GM10248 (cell line): Measurements from ENCODE around the gene AVPR2.

Experiments used
- CTCF ChIA-PET: fragments of 300-600 bp; sonication (Branson Sonifier 250); formaldehyde crosslinking; extraction: SDS; loops from one replicate; lab custom pipeline; 2021; ENCODE audit warnings: antibody characterized with exemption; lab: Yijun Ruan, JAX
- POLR2A ChIA-PET: fragments of 350-650 bp; sonication (Branson Sonifier 250); formaldehyde crosslinking; extraction: SDS; loops from one replicate; lab custom pipeline; 2020; ENCODE audit warnings: antibody characterized with exemption; lab: Yijun Ruan, JAX
- DNase-seq: peaks from one replicate; pipeline ENCODE4 v3.0.0; 2012; ENCODE audit errors: extremely low spot score
- TF ChIP-seq, protein P1 (sequence below): IDR thresholded peaks from 2 replicates; pipeline ENCODE4 v1.5.1; 2012; ENCODE audit warnings: mild to moderate bottlenecking, low read depth; ENCODE audit errors: extremely low read depth, missing control alignments, control extremely low read depth

Gene AVPR2

DNA sequence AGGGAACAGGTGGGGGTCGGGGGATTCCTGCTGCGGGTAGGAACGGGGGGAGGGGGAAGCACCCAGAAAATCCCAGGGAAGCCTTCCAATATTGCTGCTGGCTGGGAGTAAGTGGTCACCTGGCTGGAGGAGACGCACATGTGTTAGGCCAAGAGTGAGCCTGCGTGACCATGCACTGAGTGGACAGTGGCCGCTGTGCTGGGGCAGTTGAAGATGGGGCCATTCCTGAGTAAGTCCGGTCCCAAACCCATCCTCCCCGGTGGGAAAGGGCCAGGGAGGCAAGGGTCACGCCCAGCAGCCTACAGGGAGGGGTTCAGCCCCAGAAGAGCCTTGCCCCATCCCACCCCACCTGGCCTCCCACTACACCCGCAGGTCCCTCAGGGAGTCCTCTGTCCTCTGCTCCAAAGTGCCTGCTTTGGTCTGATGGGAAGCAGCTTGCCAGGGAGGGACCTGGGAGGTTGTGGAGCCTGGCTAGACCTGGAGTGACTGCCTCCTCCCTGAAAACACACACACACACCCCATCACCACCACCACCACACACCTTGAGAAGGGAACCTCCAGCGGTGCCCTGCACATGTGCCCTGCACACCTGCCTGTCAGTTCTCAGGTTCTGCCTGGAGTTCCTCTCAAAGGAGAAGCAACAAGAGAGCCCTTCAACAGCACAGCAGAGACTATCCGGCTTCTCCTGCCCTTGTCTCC lies 24.6 kb upstream of the AVPR2 start:
- TF ChIP-seq, protein P1, sequence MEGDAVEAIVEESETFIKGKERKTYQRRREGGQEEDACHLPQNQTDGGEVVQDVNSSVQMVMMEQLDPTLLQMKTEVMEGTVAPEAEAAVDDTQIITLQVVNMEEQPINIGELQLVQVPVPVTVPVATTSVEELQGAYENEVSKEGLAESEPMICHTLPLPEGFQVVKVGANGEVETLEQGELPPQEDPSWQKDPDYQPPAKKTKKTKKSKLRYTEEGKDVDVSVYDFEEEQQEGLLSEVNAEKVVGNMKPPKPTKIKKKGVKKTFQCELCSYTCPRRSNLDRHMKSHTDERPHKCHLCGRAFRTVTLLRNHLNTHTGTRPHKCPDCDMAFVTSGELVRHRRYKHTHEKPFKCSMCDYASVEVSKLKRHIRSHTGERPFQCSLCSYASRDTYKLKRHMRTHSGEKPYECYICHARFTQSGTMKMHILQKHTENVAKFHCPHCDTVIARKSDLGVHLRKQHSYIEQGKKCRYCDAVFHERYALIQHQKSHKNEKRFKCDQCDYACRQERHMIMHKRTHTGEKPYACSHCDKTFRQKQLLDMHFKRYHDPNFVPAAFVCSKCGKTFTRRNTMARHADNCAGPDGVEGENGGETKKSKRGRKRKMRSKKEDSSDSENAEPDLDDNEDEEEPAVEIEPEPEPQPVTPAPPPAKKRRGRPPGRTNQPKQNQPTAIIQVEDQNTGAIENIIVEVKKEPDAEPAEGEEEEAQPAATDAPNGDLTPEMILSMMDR: no peak
- POLR2A ChIA-PET: no interaction called here
- DNase-seq: no peak
- CTCF ChIA-PET: no interaction called here

DNA sequence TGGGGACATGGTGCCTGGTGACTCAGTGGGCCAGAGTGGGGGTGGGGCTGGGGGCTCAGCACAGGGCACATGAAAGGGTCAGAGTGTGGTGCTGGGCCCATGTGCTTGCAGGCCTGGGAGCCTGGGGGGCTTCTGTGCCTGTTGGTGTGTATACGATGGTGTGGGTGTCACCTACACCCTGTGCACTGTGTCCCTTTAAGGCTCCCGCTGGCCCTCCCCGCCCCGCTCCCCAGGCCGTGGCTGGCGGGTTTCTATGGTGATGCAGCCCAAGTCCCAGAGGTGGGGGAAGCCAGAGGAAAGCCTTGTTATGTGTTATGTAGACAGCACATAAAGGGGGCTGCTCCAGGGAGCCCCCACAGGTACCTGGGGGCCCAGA lies 24.0 kb upstream of the AVPR2 start:
- TF ChIP-seq, protein P1: no peak
- CTCF ChIA-PET: no interaction called here
- POLR2A ChIA-PET: no interaction called here
- no peak for DNase-seq

DNA sequence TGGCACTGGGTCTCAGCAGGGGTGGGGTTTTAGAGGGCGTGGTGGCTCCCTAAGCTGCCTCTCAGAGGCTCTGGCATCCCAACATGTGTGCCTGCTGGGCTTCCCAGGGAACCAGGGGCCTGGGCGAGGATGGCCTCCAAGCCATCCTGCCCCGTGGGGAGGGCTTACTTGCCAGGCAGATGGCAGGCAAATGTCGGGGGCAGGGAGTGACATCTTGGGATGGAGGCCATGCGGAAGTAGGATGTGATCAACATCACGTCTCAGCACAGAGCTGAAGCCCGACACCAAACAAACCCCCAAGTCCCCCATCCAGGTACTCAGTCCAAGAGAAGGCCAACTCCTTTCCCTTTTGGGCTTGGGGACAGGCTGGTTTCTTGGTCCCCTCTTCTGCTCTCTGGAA lies 23.2 kb upstream of the AVPR2 start:
- CTCF ChIA-PET: no interaction called here
- no peak for DNase-seq
- TF ChIP-seq, protein P1: no peak
- POLR2A ChIA-PET: no interaction called here

DNA sequence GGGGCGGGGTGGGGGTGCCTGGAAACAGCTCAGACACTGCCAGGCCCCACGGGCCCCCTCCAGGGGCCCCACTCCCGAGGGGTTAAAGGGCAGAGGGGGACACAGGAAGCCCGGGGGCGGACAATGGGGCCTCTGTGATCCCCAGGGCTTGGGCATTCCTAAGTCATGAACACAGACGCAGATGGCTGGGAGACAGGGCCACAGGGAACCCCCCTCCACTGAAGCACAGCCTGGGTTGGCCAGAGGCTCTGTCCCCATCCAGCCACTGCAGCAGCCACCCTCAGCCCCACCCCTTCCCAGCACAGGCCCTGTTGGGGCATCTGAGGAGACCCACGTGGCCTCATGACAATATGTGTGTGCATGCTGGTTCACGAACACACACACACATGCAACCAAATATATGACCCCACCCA lies 22.4 kb upstream of the AVPR2 start:
- TF ChIP-seq, protein P1: no peak
- CTCF ChIA-PET: no interaction called here
- no peak for DNase-seq
- POLR2A ChIA-PET: no interaction called here

DNA sequence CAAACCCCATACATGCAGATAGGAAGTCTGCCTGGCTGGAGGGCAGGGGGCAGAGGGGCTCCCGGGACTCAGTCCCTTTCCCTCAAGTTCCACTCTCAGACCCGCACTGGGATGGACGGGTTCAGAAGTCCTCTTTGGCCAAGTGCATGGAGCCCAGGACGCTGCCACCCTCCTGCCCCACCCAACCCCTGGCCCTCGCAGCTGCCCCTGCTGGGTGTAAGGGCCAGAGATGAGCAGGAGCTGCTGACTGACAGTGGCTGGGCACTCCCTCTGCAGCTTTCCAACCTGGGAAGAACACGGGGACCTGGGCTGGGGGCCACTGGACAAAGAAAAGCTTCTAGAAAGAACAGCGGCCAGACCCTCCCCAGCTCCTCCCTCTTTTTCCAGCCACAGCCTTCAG lies 21.9 kb upstream of the AVPR2 start:
- POLR2A ChIA-PET: no interaction called here
- TF ChIP-seq, protein P1: no peak
- no peak for DNase-seq
- CTCF ChIA-PET: no interaction called here

DNA sequence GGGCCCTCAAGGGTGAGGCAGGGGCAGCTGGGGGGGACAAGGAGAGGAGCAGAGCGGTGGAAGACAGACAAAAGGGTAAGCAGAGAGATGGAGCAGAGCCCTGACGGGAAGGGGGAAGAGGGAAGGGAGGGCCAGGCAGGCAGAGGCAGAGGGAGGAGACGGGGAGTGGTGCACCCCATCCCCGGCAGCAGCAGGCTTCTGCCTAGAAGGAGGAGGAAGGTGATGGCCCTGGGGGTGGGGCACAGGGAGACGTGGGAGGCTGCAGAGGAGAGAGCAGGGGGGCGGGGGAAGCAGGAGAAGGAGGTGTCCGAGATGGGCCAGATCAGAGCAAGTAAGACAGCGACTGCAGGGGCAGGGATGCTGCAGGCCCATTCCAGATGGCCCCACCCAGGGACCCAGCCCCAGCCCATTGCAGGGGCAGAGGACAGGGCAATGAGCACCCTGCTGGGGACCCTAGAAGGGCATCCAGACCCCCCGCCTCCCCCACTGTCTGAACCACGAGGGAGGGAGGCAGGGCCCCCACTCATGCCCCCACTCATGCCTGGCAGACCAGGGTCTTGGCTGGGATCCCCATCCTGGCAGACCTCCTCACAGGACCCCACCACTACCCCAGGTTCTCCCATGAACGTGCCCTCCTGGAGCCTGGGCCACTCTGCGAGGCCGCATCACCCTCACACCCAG lies 21.2 kb upstream of the AVPR2 start:
- TF ChIP-seq, protein P1: no peak
- CTCF ChIA-PET: no interaction called here

DNA sequence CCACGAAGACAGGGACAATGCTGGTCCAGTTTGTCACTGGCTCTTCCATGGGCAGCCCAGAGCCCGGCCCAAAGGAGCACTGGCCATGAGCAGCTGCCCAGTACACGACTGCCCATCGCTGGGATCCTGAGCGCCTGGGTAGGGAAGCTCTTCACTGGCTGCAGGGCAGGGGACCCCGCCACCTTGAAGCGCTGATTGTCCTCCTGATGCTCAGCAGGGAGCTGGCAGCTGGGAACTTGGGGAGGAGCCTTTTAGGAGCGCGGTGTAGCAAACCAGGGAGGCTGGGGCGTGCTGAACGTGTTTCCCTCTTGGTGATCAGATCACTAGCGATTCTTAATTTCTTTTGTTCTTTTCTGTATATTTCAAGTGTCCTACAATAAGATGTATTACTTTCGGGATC lies 20.3 kb upstream of the AVPR2 start:
- POLR2A ChIA-PET: no interaction called here
- no peak for DNase-seq
- CTCF ChIA-PET: interaction anchor here (1.2 kb wide), 1 partner anchor 16 kb away, joined by 3 read pairs; no protein-coding TSS in a partner anchor
- TF ChIP-seq, protein P1: no peak

More for the DNA sequence above, 21.2 kb upstream of the AVPR2 start:
- POLR2A ChIA-PET: no interaction called here
- DNase-seq: no peak
